Activated CD8-positive, alpha-beta T cell treated with anti-CD3 and anti-CD28 coated beads for 36 hours (primary cell): Measurements from ENCODE around the gene MUC4. TPM values are rescaled to one million over a fixed set of nuclear protein-coding genes. Genes with fewer than 3 reads are reported as not detected.
A peak's percentile ranks its signal among the peaks of the same experiment; 100 is the strongest.

Experiments used
- ATAC-seq: fragments of 200-7000 bp; cut with Tn5 transposase; one replicate; pipeline ENCODE4 v1.10.0; 2021; ENCODE audit warnings: mild to moderate bottlenecking, moderate library complexity
- CTCF ChIA-PET: fragments of 350-600 bp; sonication (Branson Sonifier 250); formaldehyde crosslinking; loops from one replicate; lab custom pipeline; 2021; ENCODE audit warnings: antibody characterized with exemption; lab: Charles Lee
- POLR2A ChIA-PET: fragments of 350-600 bp; sonication (Branson Sonifier 250); formaldehyde crosslinking; loops from one replicate; lab custom pipeline; 2021; ENCODE audit warnings: antibody characterized with exemption; lab: Charles Lee
- DNase-seq: peaks from one replicate; pipeline ENCODE4 v3.0.0-alpha.2; 2020
- H3K27ac Mint-ChIP-seq: one replicate; pipeline ENCODE4 v1.8.0; 2021; ENCODE audit warnings: mild to moderate bottlenecking, mixed read lengths
- H3K27me3 Mint-ChIP-seq: one replicate; pipeline ENCODE4 v1.8.0; 2021; ENCODE audit warnings: mixed read lengths
- H3K36me3 Mint-ChIP-seq: one replicate; pipeline ENCODE4 v1.8.0; 2021; ENCODE audit warnings: low read depth, mixed read lengths
- H3K4me1 Mint-ChIP-seq: one replicate; pipeline ENCODE4 v1.8.0; 2021; ENCODE audit warnings: low read depth, mixed read lengths
- H3K4me3 Mint-ChIP-seq: one replicate; pipeline ENCODE4 v1.8.0; 2021; ENCODE audit warnings: mild to moderate bottlenecking, moderate library complexity, mixed read lengths
- H3K9me3 Mint-ChIP-seq: one replicate; pipeline ENCODE4 v1.8.0; 2021; ENCODE audit warnings: mixed read lengths
- CTCF ChIP-seq: fragments of 200-600 bp; IDR thresholded peaks from one replicate; pipeline ENCODE4 v1.8.0; 2022; ENCODE audit warnings: antibody characterized with exemption, mild to moderate bottlenecking
- intact Hi-C: fragments of 100-400 bp; cut with micrococcal nuclease; formaldehyde crosslinking; loops from one replicate; pipeline ENCODE4 v1.10.0; 2022
- total RNA-seq, 2 experiments: library from RNA; stranded (reverse); gene quantifications; one replicate each; pipeline ENCODE4 v1.2.3, GENCODE V29; 2021

MUC4 gene
- total RNA-seq, 2 experiments from 2014 or later = 0.20 to 0.31 TPM

- no peak for DNase-seq
- POLR2A ChIA-PET = interaction anchor here (0.7 kb wide), 1 partner anchor 17 kb away, joined by 3 read pairs; no protein-coding TSS in a partner anchor
- H3K27ac Mint-ChIP-seq = peak overlapping the region; percentile 7
- no peak for TF ChIP-seq CTCF
- H3K36me3 Mint-ChIP-seq = no peaks in the 10 kb centered on the region
- intact Hi-C loops = no loop called here
- H3K4me1 Mint-ChIP-seq = peaks cover 6% of the 10 kb centered on the region
- no peak overlapping the region for H3K4me3 Mint-ChIP-seq
- ATAC-seq = no peak
- H3K27me3 Mint-ChIP-seq = peaks cover 8% of the 10 kb centered on the region
- CTCF ChIA-PET = interaction anchor here (0.7 to 2.1 kb wide), 3 partner anchors 13 to 49 kb away, joined by 3 to 7 read pairs (median 3); no protein-coding TSS in a partner anchor
- H3K9me3 Mint-ChIP-seq = no peaks in the 10 kb centered on the region
These were observed 1.3 kb downstream of the MUC4 start for GRCh38 chr3:195810455-195810845.

GRCh38 chr3:195809796-195810454, 1.8 kb downstream of the MUC4 start:
- ATAC-seq (no peak), DNase-seq (no peak)
- no peaks in the 10 kb centered on the region for H3K36me3 Mint-ChIP-seq
- peaks cover 12% of the 10 kb centered on the region for H3K27me3 Mint-ChIP-seq
- intact Hi-C loops = no loop called here
- H3K27ac Mint-ChIP-seq = no peak overlapping the region
- no peaks in the 10 kb centered on the region for H3K9me3 Mint-ChIP-seq
- no peak for TF ChIP-seq CTCF
- no peak overlapping the region for H3K4me3 Mint-ChIP-seq
- POLR2A ChIA-PET = interaction anchor here (0.7 kb wide), 1 partner anchor 16 kb away, joined by 3 read pairs; no protein-coding TSS in a partner anchor
- CTCF ChIA-PET = interaction anchor here (0.7 to 2.1 kb wide), 5 partner anchors 10 to 50 kb away, joined by 3 to 7 read pairs (median 3); no protein-coding TSS in a partner anchor
- H3K4me1 Mint-ChIP-seq = peaks cover 10% of the 10 kb centered on the region

GRCh38 chr3:195809291-195809785, 2.4 kb downstream of the MUC4 start:
- no peak overlapping the region for H3K27ac Mint-ChIP-seq
- H3K4me1 Mint-ChIP-seq = peaks cover 16% of the 10 kb centered on the region
- ChIA-PET POLR2A (interaction anchor here (1.7 kb wide), 1 partner anchor 9 kb away, joined by 5 read pairs; no protein-coding TSS in a partner anchor), CTCF (interaction anchor here (0.8 to 2.1 kb wide), 3 partner anchors 10 to 50 kb away, joined by 3 to 7 read pairs (median 4); no protein-coding TSS in a partner anchor)
- no peaks in the 10 kb centered on the region for H3K36me3 Mint-ChIP-seq
- DNase-seq (no peak), ATAC-seq (no peak)
- TF ChIP-seq CTCF = no peak
- H3K27me3 Mint-ChIP-seq = peaks cover 12% of the 10 kb centered on the region
- intact Hi-C loops = no loop called here
- no peaks in the 10 kb centered on the region for H3K9me3 Mint-ChIP-seq
- no peak overlapping the region for H3K4me3 Mint-ChIP-seq

GRCh38 chr3:195808741-195809290, 2.9 kb downstream of the MUC4 start:
- H3K4me1 Mint-ChIP-seq = peaks cover 22% of the 10 kb centered on the region
- H3K36me3 Mint-ChIP-seq = no peaks in the 10 kb centered on the region
- H3K27me3 Mint-ChIP-seq = peaks cover 15% of the 10 kb centered on the region
- no peak overlapping the region for H3K27ac Mint-ChIP-seq
- TF ChIP-seq CTCF = no peak
- no peaks in the 10 kb centered on the region for H3K9me3 Mint-ChIP-seq
- no peak overlapping the region for H3K4me3 Mint-ChIP-seq
- intact Hi-C loops = no loop called here
- ChIA-PET POLR2A (interaction anchor here (1.7 kb wide), 1 partner anchor 9 kb away, joined by 5 read pairs; no protein-coding TSS in a partner anchor), CTCF (interaction anchor here (0.8 to 2.1 kb wide), 3 partner anchors 9 to 51 kb away, joined by 3 to 7 read pairs (median 4); no protein-coding TSS in a partner anchor)
- ATAC-seq (no peak), DNase-seq (no peak)
